Tibial nerve (tissue), 4 donors: Measurements from ENCODE around the gene SMARCA2.

Source experiments
- EP300 ChIP-seq, 2 donors: sonication (generic); formaldehyde crosslinking; IDR thresholded peaks; one replicate each; pipeline ENCODE4 v1.6.1; 2017; ENCODE audit warnings: antibody characterized with exemption in 2 of 2, mild to moderate bottlenecking in 1 of 2
- POLR2A ChIP-seq, 2 donors: fragments of 450-650 bp; IDR thresholded peaks; one replicate each; pipeline ENCODE4 v1.6.1; 2017; ENCODE audit warnings: antibody characterized with exemption in 2 of 2, mild to moderate bottlenecking in 2 of 2, moderate library complexity in 2 of 2
- TF ChIP-seq, protein P1 (sequence below), 5 experiments: fragments of 200-600 bp in 3 of 5; fragments of 450-650 bp in 2 of 5; sonication (generic) in 3 of 5; IDR thresholded peaks; one replicate each; pipeline ENCODE4 v1.5.1; 2016 to 2019; ENCODE audit warnings: antibody characterized with exemption in 5 of 5, mild to moderate bottlenecking in 3 of 5, moderate library complexity in 2 of 5

DNA sequence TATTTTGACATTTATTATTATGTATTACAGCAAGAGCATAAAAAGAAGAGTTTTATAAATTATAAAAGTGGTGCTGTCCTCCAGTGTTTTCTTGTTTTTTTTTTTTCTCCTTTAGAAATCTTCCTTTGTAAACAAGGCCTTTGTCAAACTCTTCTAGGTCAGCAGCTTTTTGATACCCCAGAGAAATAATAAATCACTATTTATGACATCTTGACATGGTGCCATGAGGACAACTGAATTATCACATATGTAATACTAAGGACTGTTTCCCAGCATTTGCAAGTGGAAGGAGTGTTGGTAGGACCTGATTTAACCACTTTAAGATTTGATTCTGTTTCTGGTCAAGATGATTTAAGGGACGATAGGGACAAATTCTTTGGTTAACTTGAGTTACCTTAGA lies 4.6 kb downstream of the SMARCA2 start:
- TF ChIP-seq, protein P1, sequence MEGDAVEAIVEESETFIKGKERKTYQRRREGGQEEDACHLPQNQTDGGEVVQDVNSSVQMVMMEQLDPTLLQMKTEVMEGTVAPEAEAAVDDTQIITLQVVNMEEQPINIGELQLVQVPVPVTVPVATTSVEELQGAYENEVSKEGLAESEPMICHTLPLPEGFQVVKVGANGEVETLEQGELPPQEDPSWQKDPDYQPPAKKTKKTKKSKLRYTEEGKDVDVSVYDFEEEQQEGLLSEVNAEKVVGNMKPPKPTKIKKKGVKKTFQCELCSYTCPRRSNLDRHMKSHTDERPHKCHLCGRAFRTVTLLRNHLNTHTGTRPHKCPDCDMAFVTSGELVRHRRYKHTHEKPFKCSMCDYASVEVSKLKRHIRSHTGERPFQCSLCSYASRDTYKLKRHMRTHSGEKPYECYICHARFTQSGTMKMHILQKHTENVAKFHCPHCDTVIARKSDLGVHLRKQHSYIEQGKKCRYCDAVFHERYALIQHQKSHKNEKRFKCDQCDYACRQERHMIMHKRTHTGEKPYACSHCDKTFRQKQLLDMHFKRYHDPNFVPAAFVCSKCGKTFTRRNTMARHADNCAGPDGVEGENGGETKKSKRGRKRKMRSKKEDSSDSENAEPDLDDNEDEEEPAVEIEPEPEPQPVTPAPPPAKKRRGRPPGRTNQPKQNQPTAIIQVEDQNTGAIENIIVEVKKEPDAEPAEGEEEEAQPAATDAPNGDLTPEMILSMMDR (IDR thresholded peaks at IDR 0.05), result no peak
- no peak for TF ChIP-seq POLR2A (IDR thresholded peaks at IDR 0.05)
- no peak for TF ChIP-seq EP300 (IDR thresholded peaks at IDR 0.05)
